ENCODE measurements around the gene SPECC1L. TPM values are rescaled to one million over a fixed set of nuclear protein-coding genes. Genes with fewer than 3 reads are reported as not detected.

Gene SPECC1L
- total RNA-seq, 1 experiment from 2014 or later = 40.8 TPM

- no peaks in the 10 kb centered on the region for H3K9me2 ChIP-seq (ENCODE audit: insufficient read depth)
- H3K27ac ChIP-seq (ENCODE audit: low read depth, low read length) = no peak overlapping the region
- intact Hi-C loops (cut with micrococcal nuclease) = no loop called here
- RAD21 ChIA-PET (ENCODE audit: low non-redundant PET in 1 of 2, low total read pairs in 2 of 2, uncharacterized antibody in 2 of 2, unreplicated experiment in 2 of 2) = no interaction called here
- H4K20me1 ChIP-seq (ENCODE audit: insufficient read depth) = no peaks in the 10 kb centered on the region
- POLR2A ChIA-PET = no interaction called here
- H3K27me3 ChIP-seq (ENCODE audit: insufficient read depth, low read length) = no peaks in the 10 kb centered on the region
- CTCF ChIA-PET = interaction anchor here (3.1 kb wide), 1 partner anchor 43 kb away, joined by 40 read pairs; no protein-coding TSS in a partner anchor
- DNase-seq (ENCODE audit: low read depth, low spot score) = no peak
- no peak overlapping the region for H3K4me3 ChIP-seq (replicated peaks in 1 of 2; ENCODE audit: low read depth in 1 of 2, low read length in 2 of 2)
- no peak for ATAC-seq
- BruUV-seq (replicated peaks) = no TSS peak
- H3K9ac ChIP-seq (ENCODE audit: low read length) = no peak overlapping the region
- no peak for TF ChIP-seq TCF7L2 (IDR thresholded peaks at IDR 0.05; ENCODE audit: borderline replicate concordance, extremely low read depth, insufficient read depth, insufficient read length)
- TF ChIP-seq SIN3A (IDR thresholded peaks at IDR 0.05; ENCODE audit: low read depth) = no peak
- TF ChIP-seq YY1 (IDR thresholded peaks at IDR 0.05; ENCODE audit: extremely low read depth, insufficient replicate concordance, low read depth, low read length) = no peak
- TF ChIP-seq ZBTB33 (IDR thresholded peaks at IDR 0.05; ENCODE audit: extremely low read depth, insufficient replicate concordance, low read length) = no peak
- TF ChIP-seq EZH2 (IDR thresholded peaks at IDR 0.05) = no peak
- no peak for TF ChIP-seq ATF3 (IDR thresholded peaks at IDR 0.05)
- no peak for TF ChIP-seq POLR2AphosphoS5 (IDR thresholded peaks at IDR 0.05; ENCODE audit: low read depth, low read length)
- no peaks in the 10 kb centered on the region for H3K79me2 ChIP-seq (ENCODE audit: insufficient read depth, low read length)
- H2AFZ ChIP-seq (ENCODE audit: low read depth, low read length, poor library complexity, severe bottlenecking) = no peak overlapping the region
- peaks cover 18% of the 10 kb centered on the region in 2 experiments; a peak in 3 of 4 replicates for H3K4me1 ChIP-seq (ENCODE audit: control insufficient read depth in 1 of 2, insufficient read depth in 2 of 2, low read length in 2 of 2)
- H3K9me3 ChIP-seq (ENCODE audit: control insufficient read depth in 1 of 2, insufficient read depth in 1 of 2, low read depth in 1 of 2, low read length in 2 of 2) = no peaks in the 10 kb centered on the region
- no peaks in the 10 kb centered on the region for H3K36me3 ChIP-seq (ENCODE audit: control insufficient read depth in 1 of 2, insufficient read depth in 2 of 2, low read length in 2 of 2)
- H3K4me2 ChIP-seq (ENCODE audit: low read length) = no peak overlapping the region
Measured at GRCh38 chr22:24233235-24233634, 37.4 kb upstream of the SPECC1L start.

GRCh38 chr22:24233816-24234215 is 36.8 kb upstream of the SPECC1L start:
- BruUV-seq (replicated peaks) = no TSS peak
- Histone ChIP-seq H3K4me3 (replicated peaks in 1 of 2; ENCODE audit: low read depth in 1 of 2, low read length in 2 of 2) (no peak overlapping the region), H3K36me3 (ENCODE audit: control insufficient read depth in 1 of 2, insufficient read depth in 2 of 2, low read length in 2 of 2) (no peaks in the 10 kb centered on the region), H3K4me2 (ENCODE audit: low read length) (no peak overlapping the region), H3K4me1 (ENCODE audit: control insufficient read depth in 1 of 2, insufficient read depth in 2 of 2, low read length in 2 of 2) (peaks cover 21% of the 10 kb centered on the region in 2 experiments; a peak in 3 of 4 replicates), H3K27me3 (ENCODE audit: insufficient read depth, low read length) (no peaks in the 10 kb centered on the region), H3K9me2 (ENCODE audit: insufficient read depth) (no peaks in the 10 kb centered on the region), H4K20me1 (ENCODE audit: insufficient read depth) (no peaks in the 10 kb centered on the region), H3K27ac (ENCODE audit: low read depth, low read length) (no peak overlapping the region), H2AFZ (ENCODE audit: low read depth, low read length, poor library complexity, severe bottlenecking) (no peak overlapping the region), H3K9ac (ENCODE audit: low read length) (no peak overlapping the region), H3K9me3 (ENCODE audit: control insufficient read depth in 1 of 2, insufficient read depth in 1 of 2, low read depth in 1 of 2, low read length in 2 of 2) (no peaks in the 10 kb centered on the region), H3K79me2 (ENCODE audit: insufficient read depth, low read length) (no peaks in the 10 kb centered on the region)
- intact Hi-C loops (cut with micrococcal nuclease) = no loop called here
- DNase-seq (ENCODE audit: low read depth, low spot score) = no peak
- CTCF ChIA-PET = no interaction called here
- no peak for ATAC-seq
- RAD21 ChIA-PET (ENCODE audit: low non-redundant PET in 1 of 2, low total read pairs in 2 of 2, uncharacterized antibody in 2 of 2, unreplicated experiment in 2 of 2) = no interaction called here
- POLR2A ChIA-PET = no interaction called here
- no peak for TF ChIP-seq REST (IDR thresholded peaks at IDR 0.05; ENCODE audit: low read depth)
- TF ChIP-seq SIN3A (IDR thresholded peaks at IDR 0.05; ENCODE audit: low read depth) = no peak
- no peak for TF ChIP-seq EZH2 (IDR thresholded peaks at IDR 0.05)
- no peak for TF ChIP-seq SRF (IDR thresholded peaks at IDR 0.05; ENCODE audit: low read depth)
- TF ChIP-seq EZH2phosphoT487 (IDR thresholded peaks at IDR 0.05; ENCODE audit: borderline replicate concordance) = no peak
- no peak for TF ChIP-seq CBX3 (IDR thresholded peaks at IDR 0.05; ENCODE audit: low read depth)
- TF ChIP-seq ZBTB33 (IDR thresholded peaks at IDR 0.05; ENCODE audit: extremely low read depth, insufficient replicate concordance, low read length) = no peak
